CD4-positive, alpha-beta T cell treated with Interleukin-1 beta for 1 hour (primary cell): ENCODE results near the gene MGAT3.
"Not testable (repeated sequence)": the region's sequence is repeated elsewhere in the genome, so short reads cannot be mapped to it uniquely, and the experiment has no call there.

ENCODE experiments used
- DNase-seq, 2 donors: peaks; one replicate each; pipeline ENCODE4 v3.0.0-alpha.2; 2020 to 2022

The MGAT3 gene

GRCh38 chr22:39456522-39457197 lies at the start of gene MGAT3:
Gene MGAT3 (plus strand): TSS chr22:39457012. CDS start chr22:39487348, 30,336 bp downstream.
- DNase-seq = no peak

- no peak for DNase-seq
These were observed 48.6 kb upstream of the MGAT3 start for GRCh38 chr22:39408173-39408572.

DNA sequence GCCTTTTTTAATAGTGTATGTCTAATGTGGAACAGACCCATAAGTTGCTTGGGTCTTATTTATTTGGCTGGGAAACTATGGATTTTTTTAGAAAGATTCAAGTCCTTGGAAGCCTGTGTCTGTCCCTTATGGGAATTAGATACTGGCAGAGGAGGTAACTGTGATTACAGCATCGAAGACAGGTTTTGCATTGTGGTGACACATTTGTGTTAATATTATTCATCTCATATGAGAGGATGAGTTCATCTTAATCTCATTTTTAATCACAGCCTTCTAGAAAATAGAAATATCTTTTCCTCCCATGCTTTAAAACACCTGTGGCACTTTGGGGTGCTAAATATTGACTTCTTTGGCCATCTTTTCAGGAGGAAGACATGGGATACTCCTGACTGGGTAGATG lies 48.0 kb upstream of the MGAT3 start:
- DNase-seq = no peak

DNA sequence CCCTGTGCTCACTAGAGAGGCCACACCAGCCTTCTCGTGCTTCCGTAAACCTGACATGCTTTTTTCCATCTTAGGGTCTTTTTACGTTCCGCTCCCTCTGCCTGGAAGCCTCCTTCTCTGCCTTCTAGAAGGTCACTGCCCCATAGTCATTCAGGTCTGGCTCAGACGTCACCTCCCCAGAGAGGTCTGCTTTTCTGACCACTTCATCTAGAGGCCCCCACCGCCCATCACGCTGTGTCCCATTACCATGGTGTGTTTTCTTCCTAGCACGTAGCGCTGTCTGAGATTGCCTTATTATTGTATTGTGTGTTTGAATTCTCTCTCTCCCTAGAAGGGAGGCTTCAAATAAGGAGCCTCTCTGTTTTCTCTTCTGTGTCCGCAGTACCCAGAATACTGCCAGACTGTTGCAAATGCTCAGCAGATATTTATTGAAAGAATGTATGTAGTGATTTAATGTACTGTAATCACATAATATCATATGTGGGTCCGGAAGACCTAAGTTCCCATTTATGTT lies 47.2 kb upstream of the MGAT3 start:
- no peak for DNase-seq

DNA sequence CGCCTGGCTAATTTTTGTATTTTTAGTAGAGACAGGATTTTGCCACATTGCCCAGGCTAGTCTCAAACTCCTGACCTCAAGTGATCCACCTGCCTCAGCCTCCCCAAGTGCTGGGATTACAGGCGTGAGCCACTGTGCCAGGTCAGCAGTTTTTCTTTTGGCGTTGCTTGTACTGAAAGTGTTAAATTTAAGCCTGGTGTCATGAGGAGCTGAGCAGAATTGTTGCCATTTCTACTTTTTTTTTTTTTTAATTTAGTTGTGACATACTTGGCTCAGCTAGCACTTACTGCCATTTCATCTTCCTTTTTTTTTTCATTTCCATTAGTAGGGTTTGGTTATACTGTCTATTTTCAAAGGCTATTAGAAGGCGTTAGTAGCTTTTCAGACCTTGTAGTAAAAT lies 46.5 kb upstream of the MGAT3 start:
- no peak for DNase-seq

DNA sequence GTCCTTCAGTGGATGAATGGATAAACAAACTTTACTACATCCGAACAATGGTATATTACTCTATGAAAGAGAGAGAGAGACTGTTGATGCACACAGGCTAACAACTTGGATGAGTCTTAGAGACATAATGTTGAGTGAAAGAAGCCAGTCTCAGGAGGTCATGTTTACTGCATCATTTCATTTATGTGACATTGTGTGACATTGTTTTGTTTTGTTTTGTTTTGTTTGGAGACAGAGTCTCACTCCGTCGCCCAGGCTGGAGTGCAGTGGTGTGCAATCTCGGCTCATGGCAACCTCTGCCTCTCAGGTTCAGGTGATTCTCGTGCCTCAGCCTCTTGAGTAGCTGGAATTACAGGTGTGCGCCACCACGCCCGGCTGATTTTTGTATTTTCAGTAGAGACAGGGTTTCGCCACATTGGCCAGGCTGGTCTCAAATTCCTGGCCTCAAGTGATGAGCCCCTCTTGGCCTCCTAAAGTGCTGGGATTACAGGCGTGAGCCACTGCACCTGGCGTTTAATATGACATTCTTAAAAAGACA lies 44.9 kb upstream of the MGAT3 start:
- DNase-seq = not testable (repeated sequence)

- DNase-seq = not testable (repeated sequence)
These were observed 43.6 kb upstream of the MGAT3 start for GRCh38 chr22:39413204-39413603.

- DNase-seq = no peak
These were observed 42.4 kb upstream of the MGAT3 start for GRCh38 chr22:39414377-39414776.

DNA sequence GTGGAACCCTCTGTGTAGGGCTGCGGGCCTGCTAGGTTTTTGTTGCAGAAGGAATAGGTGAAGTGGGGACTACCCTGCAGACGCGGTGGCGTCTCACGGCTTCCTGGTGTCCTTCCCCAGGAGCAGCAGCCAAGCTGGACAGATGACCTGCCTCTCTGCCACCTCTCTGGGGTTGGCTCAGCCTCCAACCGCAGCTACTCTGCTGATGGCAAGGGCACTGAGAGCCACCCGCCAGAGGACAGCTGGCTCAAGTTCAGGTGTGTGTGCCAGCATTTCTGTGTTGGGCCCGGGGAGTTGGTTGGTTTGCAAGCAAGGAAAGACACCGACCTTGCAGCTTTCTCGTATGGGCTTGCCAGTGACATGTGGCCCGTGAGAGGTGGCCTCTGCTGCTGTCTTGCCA lies 41.9 kb upstream of the MGAT3 start:
- no peak for DNase-seq

- no peak for DNase-seq
These were observed 41.3 kb upstream of the MGAT3 start for GRCh38 chr22:39415506-39415905.

DNA sequence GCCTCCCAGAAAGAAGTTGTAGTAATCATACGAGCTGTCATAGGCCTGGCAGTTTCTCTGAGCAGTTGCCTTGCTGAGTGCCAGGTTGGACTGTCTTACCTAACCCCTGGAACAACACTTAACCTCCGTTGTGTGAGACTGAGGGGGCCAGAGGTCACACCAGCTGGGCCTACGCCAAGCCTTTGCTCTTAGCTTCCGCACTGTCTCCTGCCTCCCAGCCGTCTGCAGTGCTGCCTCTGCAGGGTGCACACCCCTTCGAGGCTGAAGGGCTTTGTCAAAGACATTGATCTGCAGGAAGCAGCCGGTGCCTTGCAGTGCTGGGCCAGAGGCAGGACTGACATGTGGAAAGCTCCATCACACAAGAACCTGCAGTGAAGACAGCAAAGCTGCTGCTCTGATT lies 40.5 kb upstream of the MGAT3 start:
- no peak for DNase-seq

DNA sequence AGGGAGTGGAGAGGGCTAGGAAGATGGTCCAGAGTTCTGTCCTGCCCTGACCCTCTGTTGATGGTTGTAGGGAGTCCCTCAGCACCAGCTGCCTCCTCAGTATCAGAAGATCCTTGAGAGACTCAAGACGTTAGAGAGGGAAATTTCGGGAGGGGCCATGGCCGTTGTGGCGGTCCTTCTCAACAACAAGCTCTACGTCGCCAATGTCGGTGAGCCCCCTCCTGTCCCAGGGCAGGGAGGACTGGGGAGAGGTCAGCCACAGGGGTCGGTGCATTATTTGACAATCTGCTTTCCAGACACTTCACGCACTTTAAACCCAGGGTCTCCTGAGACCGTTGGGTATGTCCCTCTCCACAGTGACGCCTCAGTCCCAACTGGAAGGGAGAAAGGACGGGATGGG lies 39.2 kb upstream of the MGAT3 start:
- no peak for DNase-seq

- no peak for DNase-seq
These were observed 38.1 kb upstream of the MGAT3 start for GRCh38 chr22:39418696-39419095.

DNA sequence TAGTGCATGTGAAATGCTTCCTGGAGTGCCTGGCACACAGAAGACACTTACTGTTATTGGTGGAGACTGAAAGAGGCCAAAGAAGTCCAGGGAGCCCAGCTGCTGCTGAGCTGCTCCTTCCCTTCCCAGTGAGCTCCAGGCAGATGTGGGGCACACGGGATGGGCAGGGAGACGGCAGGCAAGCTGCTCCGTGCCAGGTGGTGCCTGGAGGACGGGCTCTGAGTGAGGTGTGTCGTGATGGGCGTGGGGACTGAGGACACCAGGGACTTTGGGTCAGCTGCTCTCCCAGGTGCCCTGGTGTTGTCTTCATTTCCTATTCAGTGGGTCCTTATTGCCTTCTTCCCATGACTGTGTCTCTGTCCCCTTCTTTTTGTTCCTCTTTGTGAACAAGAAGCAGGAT lies 37.7 kb upstream of the MGAT3 start:
- no peak for DNase-seq

DNA sequence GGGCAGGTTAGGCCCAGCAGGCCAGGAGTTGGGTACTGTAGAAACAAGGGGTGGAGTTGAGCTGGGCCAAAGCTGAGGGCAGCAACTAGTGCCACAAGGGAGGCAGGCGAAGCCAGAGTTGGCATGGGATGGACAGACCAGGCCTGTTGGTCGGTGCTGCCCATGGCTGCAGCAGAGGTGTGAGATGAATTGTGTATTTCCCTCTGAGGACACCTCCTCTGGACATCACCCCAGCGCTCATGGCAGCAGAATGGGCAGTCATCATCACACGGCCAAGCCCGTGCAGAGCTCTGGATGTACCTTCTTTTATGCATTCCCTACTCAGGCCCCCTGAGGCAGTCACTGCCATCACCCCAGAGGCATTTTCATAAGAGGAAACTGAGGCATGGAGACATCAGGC lies 36.9 kb upstream of the MGAT3 start:
- DNase-seq = no peak

DNA sequence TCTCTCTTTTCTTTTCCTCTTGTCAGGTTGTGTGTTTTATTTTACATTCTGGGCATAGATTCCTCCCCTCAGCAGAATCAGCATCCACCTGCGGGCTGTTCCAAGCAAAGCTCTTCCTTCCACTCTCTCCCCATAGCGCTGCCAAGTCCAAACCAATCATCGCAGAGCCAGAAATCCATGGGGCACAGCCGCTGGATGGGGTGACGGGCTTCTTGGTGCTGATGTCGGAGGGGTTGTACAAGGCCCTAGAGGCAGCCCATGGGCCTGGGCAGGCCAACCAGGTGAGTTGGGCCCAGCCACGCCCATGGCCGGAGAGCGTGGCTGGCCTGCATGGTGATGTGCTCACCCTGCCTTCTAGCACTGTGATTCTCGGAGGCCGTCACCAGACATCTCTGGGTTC lies 35.1 kb upstream of the MGAT3 start:
- DNase-seq = no peak

DNA sequence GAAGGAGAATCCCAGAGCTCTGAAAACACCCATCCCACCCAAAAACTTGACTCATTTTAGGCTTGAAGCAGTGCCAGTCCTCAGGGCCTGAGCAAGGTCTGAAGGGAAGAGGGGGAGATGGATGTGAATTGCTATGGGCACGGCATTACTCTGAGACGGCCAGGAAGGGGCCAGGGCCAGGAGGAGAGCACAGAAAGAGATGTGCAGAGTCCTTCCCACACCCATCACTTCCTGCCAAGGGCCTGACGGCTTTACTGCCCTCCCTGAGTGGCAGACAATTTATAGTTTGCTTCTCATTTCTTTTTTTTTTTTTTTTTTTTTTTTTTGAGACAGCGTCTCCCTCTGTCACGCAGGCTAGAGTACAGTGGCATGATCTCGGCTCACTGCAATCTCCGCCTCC lies 34.7 kb upstream of the MGAT3 start:
- DNase-seq = no peak

- no peak for DNase-seq
These were observed 34.1 kb upstream of the MGAT3 start for GRCh38 chr22:39422721-39423120.

- DNase-seq = no peak
These were observed 32.8 kb upstream of the MGAT3 start for GRCh38 chr22:39423976-39424375.

DNA sequence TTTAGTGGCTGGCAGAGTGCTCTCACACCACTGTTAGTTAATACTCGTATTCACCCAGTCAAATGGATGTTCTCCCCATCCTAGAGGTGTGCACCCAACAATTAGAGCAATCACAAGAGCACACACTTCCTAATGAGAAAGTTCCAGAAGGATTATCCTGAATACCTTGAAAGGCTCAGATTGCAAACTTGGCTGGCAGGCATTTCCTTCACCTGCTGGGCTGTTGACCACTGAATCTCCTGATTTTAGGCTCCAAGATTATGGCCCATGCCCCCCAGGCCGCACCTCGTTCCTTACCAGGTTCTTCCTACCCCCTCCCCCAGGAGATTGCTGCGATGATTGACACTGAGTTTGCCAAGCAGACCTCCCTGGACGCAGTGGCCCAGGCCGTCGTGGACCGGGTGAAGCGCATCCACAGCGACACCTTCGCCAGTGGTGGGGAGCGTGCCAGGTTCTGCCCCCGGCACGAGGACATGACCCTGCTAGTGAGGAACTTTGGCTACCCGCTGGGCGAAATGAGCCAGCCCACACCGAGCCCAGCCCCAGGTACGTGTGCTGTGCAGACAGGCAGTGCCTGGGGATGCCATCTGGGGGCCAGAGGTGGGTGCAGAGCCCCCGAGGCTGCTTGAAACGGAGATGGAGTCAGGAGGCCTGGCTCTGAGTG lies 30.3 kb upstream of the MGAT3 start:
- no peak for DNase-seq

- DNase-seq = no peak
These were observed 28.8 kb upstream of the MGAT3 start for GRCh38 chr22:39427751-39428596.

DNA sequence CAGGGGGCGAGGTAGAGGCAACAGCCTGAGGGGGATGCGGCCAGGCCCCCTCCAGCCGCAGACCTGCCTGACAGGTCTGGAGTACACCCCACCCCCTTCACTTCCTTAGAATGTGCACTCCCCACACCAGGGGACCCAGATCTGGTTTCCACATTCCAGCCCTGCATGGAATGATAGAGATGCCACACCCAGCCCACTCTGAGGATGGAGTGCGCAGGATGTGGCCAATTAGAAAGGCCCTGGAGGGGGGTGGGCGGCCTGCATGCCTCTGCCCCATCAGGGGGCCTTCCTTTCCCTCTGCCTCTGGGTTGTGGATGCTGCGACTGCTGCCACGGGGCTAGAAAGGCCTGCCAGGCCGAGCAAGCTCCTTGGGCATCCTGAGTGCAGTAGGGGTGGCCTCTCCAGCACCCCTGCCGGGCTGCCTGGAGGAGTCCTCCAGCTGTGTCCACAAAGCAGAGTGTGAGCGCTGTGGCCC lies 28.2 kb upstream of the MGAT3 start:
- DNase-seq = no peak

- no peak for DNase-seq
These were observed 27.6 kb upstream of the MGAT3 start for GRCh38 chr22:39429186-39429585.
